ENCODE results near the gene UBE2D2.

UBE2D2 gene

GRCh38 chr5:139565411-139566305, 4.5 kb downstream of the UBE2D2 start:
- H3K27ac ChIP-seq (ENCODE audit: low read depth in 2 of 2, low read length in 2 of 2), result peak overlapping the region in 1 of 2 donors; percentile 3
- peaks cover 18 to 23% of the 10 kb centered on the region in 2 donors for H3K4me1 ChIP-seq (ENCODE audit: control insufficient read depth in 2 of 2, insufficient read depth in 2 of 2, low read length in 2 of 2)
- peaks cover 0 to 6% of the 10 kb centered on the region in 2 donors for H3K36me3 ChIP-seq (ENCODE audit: control insufficient read depth in 2 of 2, insufficient read depth in 2 of 2, low read length in 2 of 2)
- H3K9ac ChIP-seq (ENCODE audit: low read depth in 1 of 2, low read length in 2 of 2), result no peak overlapping the region
- no peaks in the 10 kb centered on the region for H3K27me3 ChIP-seq (ENCODE audit: control insufficient read depth in 2 of 2, insufficient read depth in 2 of 2, low read length in 2 of 2)
- peak overlapping the region in 1 of 2 donors; percentile 35 for H3K4me3 ChIP-seq (ENCODE audit: low read length in 2 of 2)
- H3K9me3 ChIP-seq (ENCODE audit: control insufficient read depth in 2 of 2, low read length in 2 of 2), result no peaks in the 10 kb centered on the region

GRCh38 chr5:139566611-139567010, 5.5 kb downstream of the UBE2D2 start:
- no peaks in the 10 kb centered on the region for H3K9me3 ChIP-seq (ENCODE audit: control insufficient read depth in 2 of 2, low read length in 2 of 2)
- no peak overlapping the region for H3K4me3 ChIP-seq (ENCODE audit: low read length in 2 of 2)
- H3K9ac ChIP-seq (ENCODE audit: low read depth in 1 of 2, low read length in 2 of 2), result no peak overlapping the region
- H3K36me3 ChIP-seq (ENCODE audit: control insufficient read depth in 2 of 2, insufficient read depth in 2 of 2, low read length in 2 of 2), result peaks cover 0 to 6% of the 10 kb centered on the region in 2 donors
- peaks cover 16 to 21% of the 10 kb centered on the region in 2 donors for H3K4me1 ChIP-seq (ENCODE audit: control insufficient read depth in 2 of 2, insufficient read depth in 2 of 2, low read length in 2 of 2)
- no peaks in the 10 kb centered on the region for H3K27me3 ChIP-seq (ENCODE audit: control insufficient read depth in 2 of 2, insufficient read depth in 2 of 2, low read length in 2 of 2)
- no peak overlapping the region for H3K27ac ChIP-seq (ENCODE audit: low read depth in 2 of 2, low read length in 2 of 2)

GRCh38 chr5:139569270-139569955, 8.3 kb downstream of the UBE2D2 start:
- peaks cover 0 to 6% of the 10 kb centered on the region in 2 donors for H3K36me3 ChIP-seq (ENCODE audit: control insufficient read depth in 2 of 2, insufficient read depth in 2 of 2, low read length in 2 of 2)
- H3K4me1 ChIP-seq (ENCODE audit: control insufficient read depth in 2 of 2, insufficient read depth in 2 of 2, low read length in 2 of 2), result peaks cover 11 to 16% of the 10 kb centered on the region in 2 donors
- H3K9me3 ChIP-seq (ENCODE audit: control insufficient read depth in 2 of 2, low read length in 2 of 2), result no peaks in the 10 kb centered on the region
- no peak overlapping the region for H3K9ac ChIP-seq (ENCODE audit: low read depth in 1 of 2, low read length in 2 of 2)
- no peak overlapping the region for H3K4me3 ChIP-seq (ENCODE audit: low read length in 2 of 2)
- H3K27me3 ChIP-seq (ENCODE audit: control insufficient read depth in 2 of 2, insufficient read depth in 2 of 2, low read length in 2 of 2), result no peaks in the 10 kb centered on the region
- H3K27ac ChIP-seq (ENCODE audit: low read depth in 2 of 2, low read length in 2 of 2), result no peak overlapping the region

GRCh38 chr5:139571543-139571942, 10.4 kb downstream of the UBE2D2 start:
- Histone ChIP-seq H3K36me3 (ENCODE audit: control insufficient read depth in 2 of 2, insufficient read depth in 2 of 2, low read length in 2 of 2) (peaks cover 0 to 6% of the 10 kb centered on the region in 2 donors), H3K27ac (ENCODE audit: low read depth in 2 of 2, low read length in 2 of 2) (no peak overlapping the region), H3K9me3 (ENCODE audit: control insufficient read depth in 2 of 2, low read length in 2 of 2) (no peaks in the 10 kb centered on the region), H3K4me3 (ENCODE audit: low read length in 2 of 2) (no peak overlapping the region), H3K9ac (ENCODE audit: low read depth in 1 of 2, low read length in 2 of 2) (no peak overlapping the region), H3K27me3 (ENCODE audit: control insufficient read depth in 2 of 2, insufficient read depth in 2 of 2, low read length in 2 of 2) (no peaks in the 10 kb centered on the region), H3K4me1 (ENCODE audit: control insufficient read depth in 2 of 2, insufficient read depth in 2 of 2, low read length in 2 of 2) (peaks cover 0 to 15% of the 10 kb centered on the region in 2 donors)

- H3K27me3 ChIP-seq (ENCODE audit: control insufficient read depth in 2 of 2, insufficient read depth in 2 of 2, low read length in 2 of 2), result no peaks in the 10 kb centered on the region
- H3K36me3 ChIP-seq (ENCODE audit: control insufficient read depth in 2 of 2, insufficient read depth in 2 of 2, low read length in 2 of 2), result peaks cover 0 to 6% of the 10 kb centered on the region in 2 donors
- H3K9ac ChIP-seq (ENCODE audit: low read depth in 1 of 2, low read length in 2 of 2), result no peak overlapping the region
- H3K27ac ChIP-seq (ENCODE audit: low read depth in 2 of 2, low read length in 2 of 2), result no peak overlapping the region
- H3K9me3 ChIP-seq (ENCODE audit: control insufficient read depth in 2 of 2, low read length in 2 of 2), result no peaks in the 10 kb centered on the region
- no peak overlapping the region for H3K4me3 ChIP-seq (ENCODE audit: low read length in 2 of 2)
- H3K4me1 ChIP-seq (ENCODE audit: control insufficient read depth in 2 of 2, insufficient read depth in 2 of 2, low read length in 2 of 2), result peaks cover 0 to 16% of the 10 kb centered on the region in 2 donors
Measured at GRCh38 chr5:139571966-139572365, 10.8 kb downstream of the UBE2D2 start.

- H3K9ac ChIP-seq (ENCODE audit: low read depth in 1 of 2, low read length in 2 of 2), result no peak overlapping the region
- no peak overlapping the region for H3K27ac ChIP-seq (ENCODE audit: low read depth in 2 of 2, low read length in 2 of 2)
- peaks cover 0 to 3% of the 10 kb centered on the region in 2 donors for H3K36me3 ChIP-seq (ENCODE audit: control insufficient read depth in 2 of 2, insufficient read depth in 2 of 2, low read length in 2 of 2)
- H3K9me3 ChIP-seq (ENCODE audit: control insufficient read depth in 2 of 2, low read length in 2 of 2), result no peaks in the 10 kb centered on the region
- H3K4me1 ChIP-seq (ENCODE audit: control insufficient read depth in 2 of 2, insufficient read depth in 2 of 2, low read length in 2 of 2), result peaks cover 0 to 14% of the 10 kb centered on the region in 2 donors
- no peaks in the 10 kb centered on the region for H3K27me3 ChIP-seq (ENCODE audit: control insufficient read depth in 2 of 2, insufficient read depth in 2 of 2, low read length in 2 of 2)
- no peak overlapping the region for H3K4me3 ChIP-seq (ENCODE audit: low read length in 2 of 2)
Measured at GRCh38 chr5:139574641-139575312, 13.6 kb downstream of the UBE2D2 start.

GRCh38 chr5:139575313-139575646, 14.1 kb downstream of the UBE2D2 start:
- Histone ChIP-seq H3K4me3 (ENCODE audit: low read length in 2 of 2) (no peak overlapping the region), H3K4me1 (ENCODE audit: control insufficient read depth in 2 of 2, insufficient read depth in 2 of 2, low read length in 2 of 2) (peaks cover 0 to 11% of the 10 kb centered on the region in 2 donors), H3K9ac (ENCODE audit: low read depth in 1 of 2, low read length in 2 of 2) (no peak overlapping the region), H3K9me3 (ENCODE audit: control insufficient read depth in 2 of 2, low read length in 2 of 2) (no peaks in the 10 kb centered on the region), H3K36me3 (ENCODE audit: control insufficient read depth in 2 of 2, insufficient read depth in 2 of 2, low read length in 2 of 2) (no peaks in the 10 kb centered on the region), H3K27me3 (ENCODE audit: control insufficient read depth in 2 of 2, insufficient read depth in 2 of 2, low read length in 2 of 2) (no peaks in the 10 kb centered on the region), H3K27ac (ENCODE audit: low read depth in 2 of 2, low read length in 2 of 2) (no peak overlapping the region)

GRCh38 chr5:139575751-139576150, 14.6 kb downstream of the UBE2D2 start:
- no peak overlapping the region for H3K27ac ChIP-seq (ENCODE audit: low read depth in 2 of 2, low read length in 2 of 2)
- no peaks in the 10 kb centered on the region for H3K9me3 ChIP-seq (ENCODE audit: control insufficient read depth in 2 of 2, low read length in 2 of 2)
- no peaks in the 10 kb centered on the region for H3K36me3 ChIP-seq (ENCODE audit: control insufficient read depth in 2 of 2, insufficient read depth in 2 of 2, low read length in 2 of 2)
- H3K27me3 ChIP-seq (ENCODE audit: control insufficient read depth in 2 of 2, insufficient read depth in 2 of 2, low read length in 2 of 2), result no peaks in the 10 kb centered on the region
- peaks cover 0 to 11% of the 10 kb centered on the region in 2 donors for H3K4me1 ChIP-seq (ENCODE audit: control insufficient read depth in 2 of 2, insufficient read depth in 2 of 2, low read length in 2 of 2)
- no peak overlapping the region for H3K4me3 ChIP-seq (ENCODE audit: low read length in 2 of 2)
- H3K9ac ChIP-seq (ENCODE audit: low read depth in 1 of 2, low read length in 2 of 2), result no peak overlapping the region

GRCh38 chr5:139577689-139578290, 16.7 kb downstream of the UBE2D2 start:
- no peaks in the 10 kb centered on the region for H3K36me3 ChIP-seq (ENCODE audit: control insufficient read depth in 2 of 2, insufficient read depth in 2 of 2, low read length in 2 of 2)
- H3K4me3 ChIP-seq (ENCODE audit: low read length in 2 of 2), result no peak overlapping the region
- H3K27ac ChIP-seq (ENCODE audit: low read depth in 2 of 2, low read length in 2 of 2), result no peak overlapping the region
- peaks cover 0 to 11% of the 10 kb centered on the region in 2 donors for H3K4me1 ChIP-seq (ENCODE audit: control insufficient read depth in 2 of 2, insufficient read depth in 2 of 2, low read length in 2 of 2)
- no peak overlapping the region for H3K9ac ChIP-seq (ENCODE audit: low read depth in 1 of 2, low read length in 2 of 2)
- no peaks in the 10 kb centered on the region for H3K9me3 ChIP-seq (ENCODE audit: control insufficient read depth in 2 of 2, low read length in 2 of 2)
- H3K27me3 ChIP-seq (ENCODE audit: control insufficient read depth in 2 of 2, insufficient read depth in 2 of 2, low read length in 2 of 2), result no peaks in the 10 kb centered on the region

Data from mucosa of rectum (tissue), 2 donors.